ENCODE results near the gene ZIC2.

The ZIC2 gene

DNA sequence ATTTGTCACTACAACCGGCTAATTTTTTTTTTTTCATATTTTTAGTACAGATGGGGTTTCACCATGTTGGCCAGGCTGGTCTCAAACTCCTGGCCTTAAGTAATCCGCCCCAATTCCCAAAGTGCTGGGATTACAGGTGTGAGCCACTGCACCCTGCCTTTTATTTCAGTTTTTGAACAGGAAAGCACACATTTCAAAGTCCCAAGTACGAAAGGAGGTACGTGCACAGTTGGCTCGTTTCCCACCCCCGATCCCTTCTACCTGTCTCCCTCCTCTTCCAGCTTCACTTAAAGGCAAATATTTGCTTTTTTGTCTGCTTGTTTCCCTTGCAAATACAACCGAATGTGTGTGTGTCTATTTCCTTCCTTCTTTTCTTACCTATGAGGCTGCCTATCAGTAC is 40.5 kb upstream of the ZIC2 start:
- H3K27me3 ChIP-seq (ENCODE audit: insufficient read depth, poor library complexity, severe bottlenecking): no peaks in the 10 kb centered on the region
- no peak for DNase-seq (ENCODE audit: low read depth in 1 of 2, low spot score in 1 of 2)
- no peak overlapping the region for H3K4me3 ChIP-seq (replicated peaks; ENCODE audit: insufficient read depth, low read length)
- H3K27ac ChIP-seq (replicated peaks): no peak overlapping the region
- TF ChIP-seq, protein P1, sequence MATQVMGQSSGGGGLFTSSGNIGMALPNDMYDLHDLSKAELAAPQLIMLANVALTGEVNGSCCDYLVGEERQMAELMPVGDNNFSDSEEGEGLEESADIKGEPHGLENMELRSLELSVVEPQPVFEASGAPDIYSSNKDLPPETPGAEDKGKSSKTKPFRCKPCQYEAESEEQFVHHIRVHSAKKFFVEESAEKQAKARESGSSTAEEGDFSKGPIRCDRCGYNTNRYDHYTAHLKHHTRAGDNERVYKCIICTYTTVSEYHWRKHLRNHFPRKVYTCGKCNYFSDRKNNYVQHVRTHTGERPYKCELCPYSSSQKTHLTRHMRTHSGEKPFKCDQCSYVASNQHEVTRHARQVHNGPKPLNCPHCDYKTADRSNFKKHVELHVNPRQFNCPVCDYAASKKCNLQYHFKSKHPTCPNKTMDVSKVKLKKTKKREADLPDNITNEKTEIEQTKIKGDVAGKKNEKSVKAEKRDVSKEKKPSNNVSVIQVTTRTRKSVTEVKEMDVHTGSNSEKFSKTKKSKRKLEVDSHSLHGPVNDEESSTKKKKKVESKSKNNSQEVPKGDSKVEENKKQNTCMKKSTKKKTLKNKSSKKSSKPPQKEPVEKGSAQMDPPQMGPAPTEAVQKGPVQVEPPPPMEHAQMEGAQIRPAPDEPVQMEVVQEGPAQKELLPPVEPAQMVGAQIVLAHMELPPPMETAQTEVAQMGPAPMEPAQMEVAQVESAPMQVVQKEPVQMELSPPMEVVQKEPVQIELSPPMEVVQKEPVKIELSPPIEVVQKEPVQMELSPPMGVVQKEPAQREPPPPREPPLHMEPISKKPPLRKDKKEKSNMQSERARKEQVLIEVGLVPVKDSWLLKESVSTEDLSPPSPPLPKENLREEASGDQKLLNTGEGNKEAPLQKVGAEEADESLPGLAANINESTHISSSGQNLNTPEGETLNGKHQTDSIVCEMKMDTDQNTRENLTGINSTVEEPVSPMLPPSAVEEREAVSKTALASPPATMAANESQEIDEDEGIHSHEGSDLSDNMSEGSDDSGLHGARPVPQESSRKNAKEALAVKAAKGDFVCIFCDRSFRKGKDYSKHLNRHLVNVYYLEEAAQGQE (IDR thresholded peaks at IDR 0.05; ENCODE audit: insufficient replicate concordance, low read depth): no peak
- TF ChIP-seq POLR2AphosphoS5 (IDR thresholded peaks at IDR 0.05; ENCODE audit: low read depth) (no peak), GABPA (IDR thresholded peaks at IDR 0.05; ENCODE audit: low read depth) (no peak), SPI1 (IDR thresholded peaks at IDR 0.05; ENCODE audit: borderline replicate concordance, low read depth) (no peak)
- TF ChIP-seq, protein P2, sequence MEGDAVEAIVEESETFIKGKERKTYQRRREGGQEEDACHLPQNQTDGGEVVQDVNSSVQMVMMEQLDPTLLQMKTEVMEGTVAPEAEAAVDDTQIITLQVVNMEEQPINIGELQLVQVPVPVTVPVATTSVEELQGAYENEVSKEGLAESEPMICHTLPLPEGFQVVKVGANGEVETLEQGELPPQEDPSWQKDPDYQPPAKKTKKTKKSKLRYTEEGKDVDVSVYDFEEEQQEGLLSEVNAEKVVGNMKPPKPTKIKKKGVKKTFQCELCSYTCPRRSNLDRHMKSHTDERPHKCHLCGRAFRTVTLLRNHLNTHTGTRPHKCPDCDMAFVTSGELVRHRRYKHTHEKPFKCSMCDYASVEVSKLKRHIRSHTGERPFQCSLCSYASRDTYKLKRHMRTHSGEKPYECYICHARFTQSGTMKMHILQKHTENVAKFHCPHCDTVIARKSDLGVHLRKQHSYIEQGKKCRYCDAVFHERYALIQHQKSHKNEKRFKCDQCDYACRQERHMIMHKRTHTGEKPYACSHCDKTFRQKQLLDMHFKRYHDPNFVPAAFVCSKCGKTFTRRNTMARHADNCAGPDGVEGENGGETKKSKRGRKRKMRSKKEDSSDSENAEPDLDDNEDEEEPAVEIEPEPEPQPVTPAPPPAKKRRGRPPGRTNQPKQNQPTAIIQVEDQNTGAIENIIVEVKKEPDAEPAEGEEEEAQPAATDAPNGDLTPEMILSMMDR (IDR thresholded peaks at IDR 0.05; ENCODE audit: insufficient read depth, low read length): no peak

DNA sequence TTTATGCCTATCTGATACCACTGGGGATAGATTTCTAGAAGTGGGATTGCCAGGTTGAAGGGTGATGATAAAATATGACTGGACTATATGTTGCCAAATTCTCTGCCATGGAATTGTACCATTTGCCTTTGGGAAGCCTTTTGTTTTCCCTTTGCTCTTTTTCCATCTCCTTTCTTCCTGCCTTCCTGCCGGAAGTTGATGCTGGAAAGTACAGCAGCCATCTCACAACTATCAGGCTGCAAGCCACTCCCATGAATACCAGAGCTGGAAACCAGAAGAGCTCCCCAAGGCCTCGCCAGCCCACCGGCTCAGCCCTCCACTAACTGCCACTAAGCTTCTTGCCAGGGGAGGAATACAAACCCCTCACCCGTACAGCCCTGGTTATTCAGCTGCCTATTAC is 39.7 kb upstream of the ZIC2 start:
- no peak for DNase-seq (ENCODE audit: low read depth in 1 of 2, low spot score in 1 of 2)
- no peak overlapping the region for H3K27ac ChIP-seq (replicated peaks)
- TF ChIP-seq POLR2AphosphoS5 (IDR thresholded peaks at IDR 0.05; ENCODE audit: low read depth) (no peak), SPI1 (IDR thresholded peaks at IDR 0.05; ENCODE audit: borderline replicate concordance, low read depth) (no peak), GABPA (IDR thresholded peaks at IDR 0.05; ENCODE audit: low read depth) (no peak)
- TF ChIP-seq, protein P2 (IDR thresholded peaks at IDR 0.05; ENCODE audit: insufficient read depth, low read length): no peak
- TF ChIP-seq, protein P1 (IDR thresholded peaks at IDR 0.05; ENCODE audit: insufficient replicate concordance, low read depth): no peak
- H3K27me3 ChIP-seq (ENCODE audit: insufficient read depth, poor library complexity, severe bottlenecking): no peaks in the 10 kb centered on the region
- H3K4me3 ChIP-seq (replicated peaks; ENCODE audit: insufficient read depth, low read length): no peak overlapping the region

DNA sequence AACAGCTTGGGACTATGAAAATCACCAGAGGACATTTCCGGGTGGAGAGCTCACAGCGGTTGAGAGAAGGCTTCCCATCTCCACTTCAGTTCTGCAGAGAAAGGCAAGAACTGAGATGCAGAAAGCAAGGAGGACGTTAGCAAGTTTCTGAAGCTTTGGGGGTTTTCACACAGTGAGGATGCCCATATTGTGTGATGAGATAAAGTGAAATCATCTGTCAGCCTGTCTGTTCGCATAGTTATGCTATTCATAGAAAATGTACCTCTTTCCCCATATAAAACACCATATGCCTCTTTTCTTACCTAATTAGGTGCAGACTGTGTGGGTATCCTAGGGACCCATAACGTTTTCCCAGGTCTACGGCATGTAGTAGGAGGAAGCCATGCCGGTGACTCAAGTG is 37.5 kb upstream of the ZIC2 start:
- TF ChIP-seq GABPA (IDR thresholded peaks at IDR 0.05; ENCODE audit: low read depth): no peak
- TF ChIP-seq, protein P2 (IDR thresholded peaks at IDR 0.05; ENCODE audit: insufficient read depth, low read length): no peak
- TF ChIP-seq, protein P1 (IDR thresholded peaks at IDR 0.05; ENCODE audit: insufficient replicate concordance, low read depth): no peak
- no peak for TF ChIP-seq SPI1 (IDR thresholded peaks at IDR 0.05; ENCODE audit: borderline replicate concordance, low read depth)
- Histone ChIP-seq H3K27ac (replicated peaks) (no peak overlapping the region), H3K27me3 (ENCODE audit: insufficient read depth, poor library complexity, severe bottlenecking) (peaks cover 3% of the 10 kb centered on the region), H3K4me3 (replicated peaks; ENCODE audit: insufficient read depth, low read length) (no peak overlapping the region)
- no peak for DNase-seq (ENCODE audit: low read depth in 1 of 2, low spot score in 1 of 2)

Measured in HL-60 (cell line).